ENCODE measurements around the gene ABCB11.

DNA sequence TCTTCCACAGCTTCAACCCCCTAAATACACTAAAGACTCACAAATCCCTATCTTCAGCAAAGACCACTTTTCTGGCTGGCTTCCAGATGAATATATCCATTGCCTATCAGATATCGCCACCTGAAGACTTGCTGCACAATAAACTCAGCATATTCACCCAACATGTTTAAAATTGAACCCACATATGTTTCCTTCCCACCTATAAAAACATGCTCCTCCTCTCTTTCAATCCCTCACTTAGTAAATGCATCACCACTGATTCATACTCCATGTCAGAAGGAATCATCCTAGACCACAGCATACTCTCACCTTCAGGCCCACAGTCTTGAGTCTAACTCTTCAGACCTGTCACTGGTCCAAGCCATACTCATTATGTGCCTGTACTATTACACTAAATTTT lies 146.1 kb downstream of the ABCB11 start:
- TF ChIP-seq, protein P1, sequence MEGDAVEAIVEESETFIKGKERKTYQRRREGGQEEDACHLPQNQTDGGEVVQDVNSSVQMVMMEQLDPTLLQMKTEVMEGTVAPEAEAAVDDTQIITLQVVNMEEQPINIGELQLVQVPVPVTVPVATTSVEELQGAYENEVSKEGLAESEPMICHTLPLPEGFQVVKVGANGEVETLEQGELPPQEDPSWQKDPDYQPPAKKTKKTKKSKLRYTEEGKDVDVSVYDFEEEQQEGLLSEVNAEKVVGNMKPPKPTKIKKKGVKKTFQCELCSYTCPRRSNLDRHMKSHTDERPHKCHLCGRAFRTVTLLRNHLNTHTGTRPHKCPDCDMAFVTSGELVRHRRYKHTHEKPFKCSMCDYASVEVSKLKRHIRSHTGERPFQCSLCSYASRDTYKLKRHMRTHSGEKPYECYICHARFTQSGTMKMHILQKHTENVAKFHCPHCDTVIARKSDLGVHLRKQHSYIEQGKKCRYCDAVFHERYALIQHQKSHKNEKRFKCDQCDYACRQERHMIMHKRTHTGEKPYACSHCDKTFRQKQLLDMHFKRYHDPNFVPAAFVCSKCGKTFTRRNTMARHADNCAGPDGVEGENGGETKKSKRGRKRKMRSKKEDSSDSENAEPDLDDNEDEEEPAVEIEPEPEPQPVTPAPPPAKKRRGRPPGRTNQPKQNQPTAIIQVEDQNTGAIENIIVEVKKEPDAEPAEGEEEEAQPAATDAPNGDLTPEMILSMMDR (IDR thresholded peaks at IDR 0.05; ENCODE audit: low read depth, low read length): no peak
- no peak for TF ChIP-seq EZH2phosphoT487 (IDR thresholded peaks at IDR 0.05; ENCODE audit: low read depth)

All from OCI-LY3 (cell line).